ENCODE results near the gene CTNND1. TPM values are rescaled to one million over a fixed set of nuclear protein-coding genes. Genes with fewer than 3 reads are reported as not detected.

The CTNND1 gene
- total RNA-seq, 2 experiments from 2014 or later, result 5.5 to 8.5 TPM

DNA sequence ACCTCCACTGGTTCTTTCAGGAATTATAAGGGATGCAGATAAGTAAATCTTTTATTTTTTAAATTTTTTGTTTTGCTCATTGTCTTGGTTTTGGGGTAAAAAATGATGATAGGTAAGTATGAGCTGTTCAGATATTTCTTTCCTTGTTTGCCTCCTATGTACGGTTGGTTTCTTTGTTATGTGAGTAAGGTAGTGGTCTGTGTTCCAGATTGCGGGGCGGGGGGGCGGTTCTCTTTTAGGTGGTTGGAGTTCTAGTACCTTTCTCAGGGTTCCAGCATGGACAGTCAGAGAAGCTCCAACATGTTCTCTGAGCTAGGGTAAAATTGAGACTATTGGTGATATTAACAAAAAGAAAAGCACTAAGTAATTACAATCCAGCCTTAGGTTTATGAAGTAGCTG lies 2.4 kb downstream of the CTNND1 start:
- Mint-ChIP-seq H3K27me3 (ENCODE audit: low read depth) (no peaks in the 10 kb centered on the region), H3K27ac (no peak overlapping the region), H3K9me3 (no peaks in the 10 kb centered on the region), H3K4me3 (no peak overlapping the region), H3K36me3 (ENCODE audit: low read depth) (peaks cover 3% of the 10 kb centered on the region), H3K4me1 (ENCODE audit: low read depth) (peaks cover 29% of the 10 kb centered on the region)
- DNase-seq, result no peak
- intact Hi-C loops (cut with micrococcal nuclease), result loop anchor here (5.0 kb wide), 1 partner anchor 758 kb away; no protein-coding TSS in a partner anchor
- CTCF ChIA-PET, result interaction anchor here (0.6 to 2.6 kb wide), 4 partner anchors 18 to 112 kb away, joined by 3 to 15 read pairs (median 4); no protein-coding TSS in a partner anchor

DNA sequence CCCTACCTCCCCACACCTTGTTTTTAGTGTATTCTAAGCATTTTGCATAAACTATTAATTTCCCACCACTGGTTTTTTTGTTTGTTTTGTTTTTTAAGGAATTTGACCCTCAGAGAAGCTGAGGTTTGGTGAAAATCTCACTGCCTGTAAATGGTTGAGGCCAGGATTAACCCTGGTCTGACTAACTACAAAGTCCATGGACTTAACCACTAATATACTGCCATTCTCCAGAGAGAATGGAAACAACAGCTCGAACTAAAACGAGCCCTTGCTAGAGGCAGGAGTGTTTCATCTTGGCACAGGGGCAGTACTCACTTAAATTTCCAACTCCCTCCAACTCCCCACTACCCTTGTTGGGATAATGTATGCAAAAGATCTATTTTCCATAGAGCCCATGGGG lies 3.0 kb downstream of the CTNND1 start:
- peaks cover 25% of the 10 kb centered on the region for H3K4me1 Mint-ChIP-seq (ENCODE audit: low read depth)
- CTCF ChIA-PET, result interaction anchor here (0.6 to 2.6 kb wide), 3 partner anchors 17 to 36 kb away, joined by 3 to 15 read pairs (median 6); no protein-coding TSS in a partner anchor
- DNase-seq, result no peak
- H3K36me3 Mint-ChIP-seq (ENCODE audit: low read depth), result peaks cover 3% of the 10 kb centered on the region
- intact Hi-C loops (cut with micrococcal nuclease), result loop anchor here (5.0 kb wide), 1 partner anchor 758 kb away; no protein-coding TSS in a partner anchor
- no peak overlapping the region for H3K27ac Mint-ChIP-seq
- no peaks in the 10 kb centered on the region for H3K9me3 Mint-ChIP-seq
- H3K4me3 Mint-ChIP-seq, result no peak overlapping the region
- no peaks in the 10 kb centered on the region for H3K27me3 Mint-ChIP-seq (ENCODE audit: low read depth)

GRCh38 chr11:57764972-57765371 lies 3.4 kb downstream of the CTNND1 start:
- Mint-ChIP-seq H3K36me3 (ENCODE audit: low read depth) (peaks cover 2% of the 10 kb centered on the region), H3K27me3 (ENCODE audit: low read depth) (no peaks in the 10 kb centered on the region), H3K9me3 (no peaks in the 10 kb centered on the region), H3K27ac (no peak overlapping the region), H3K4me3 (no peak overlapping the region), H3K4me1 (ENCODE audit: low read depth) (peaks cover 21% of the 10 kb centered on the region)
- CTCF ChIA-PET, result interaction anchor here (1.0 to 2.6 kb wide), 2 partner anchors 17 to 36 kb away, joined by 3 to 15 read pairs; no protein-coding TSS in a partner anchor
- intact Hi-C loops (cut with micrococcal nuclease), result loop anchor here (5.0 kb wide), 1 partner anchor 757 kb away; no protein-coding TSS in a partner anchor
- DNase-seq, result no peak

- CTCF ChIA-PET, result no interaction called here
- intact Hi-C loops (cut with micrococcal nuclease), result no loop called here
- Mint-ChIP-seq H3K4me3 (no peak overlapping the region), H3K36me3 (ENCODE audit: low read depth) (no peaks in the 10 kb centered on the region), H3K9me3 (no peaks in the 10 kb centered on the region), H3K27ac (no peak overlapping the region), H3K27me3 (ENCODE audit: low read depth) (no peaks in the 10 kb centered on the region), H3K4me1 (ENCODE audit: low read depth) (no peaks in the 10 kb centered on the region)
- DNase-seq, result no peak
Observed at GRCh38 chr11:57770793-57771192, 9.2 kb downstream of the CTNND1 start.

DNA sequence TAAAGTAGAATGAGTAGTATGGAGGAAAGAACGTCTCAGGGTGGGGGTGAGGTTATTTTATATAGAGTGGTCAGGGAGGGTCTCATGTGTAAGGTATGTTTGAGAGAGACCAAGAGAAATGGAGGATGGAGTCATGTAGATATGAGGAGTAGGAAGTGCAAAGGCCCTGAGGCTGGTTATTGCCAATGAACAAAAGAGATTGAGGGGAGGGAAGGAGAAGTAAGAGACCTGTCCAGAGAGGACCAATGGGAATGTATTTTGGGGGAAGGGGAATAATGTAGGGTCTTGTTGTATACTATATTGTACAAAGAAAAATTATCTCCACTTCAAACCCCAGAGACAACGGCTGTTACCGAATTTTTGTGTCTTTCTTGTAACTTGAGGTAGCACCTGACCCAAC lies 9.8 kb downstream of the CTNND1 start:
- Mint-ChIP-seq H3K4me1 (ENCODE audit: low read depth) (no peaks in the 10 kb centered on the region), H3K27ac (no peak overlapping the region), H3K36me3 (ENCODE audit: low read depth) (no peaks in the 10 kb centered on the region), H3K9me3 (no peaks in the 10 kb centered on the region), H3K27me3 (ENCODE audit: low read depth) (no peaks in the 10 kb centered on the region), H3K4me3 (no peak overlapping the region)
- no peak for DNase-seq
- intact Hi-C loops (cut with micrococcal nuclease), result no loop called here
- CTCF ChIA-PET, result interaction anchor here (1.7 kb wide), 1 partner anchor 29 kb away, joined by 6 read pairs; no protein-coding TSS in a partner anchor

GRCh38 chr11:57772562-57772961 lies 11.0 kb downstream of the CTNND1 start:
- H3K4me3 Mint-ChIP-seq, result no peak overlapping the region
- no peaks in the 10 kb centered on the region for H3K4me1 Mint-ChIP-seq (ENCODE audit: low read depth)
- H3K27me3 Mint-ChIP-seq (ENCODE audit: low read depth), result no peaks in the 10 kb centered on the region
- no peaks in the 10 kb centered on the region for H3K9me3 Mint-ChIP-seq
- DNase-seq, result no peak
- CTCF ChIA-PET, result interaction anchor here (1.7 kb wide), 1 partner anchor 28 kb away, joined by 6 read pairs; no protein-coding TSS in a partner anchor
- no peaks in the 10 kb centered on the region for H3K36me3 Mint-ChIP-seq (ENCODE audit: low read depth)
- H3K27ac Mint-ChIP-seq, result no peak overlapping the region
- intact Hi-C loops (cut with micrococcal nuclease), result no loop called here

- no peak for DNase-seq
- Mint-ChIP-seq H3K27me3 (ENCODE audit: low read depth) (no peaks in the 10 kb centered on the region), H3K4me1 (ENCODE audit: low read depth) (peaks cover 2% of the 10 kb centered on the region), H3K36me3 (ENCODE audit: low read depth) (no peaks in the 10 kb centered on the region), H3K4me3 (no peak overlapping the region), H3K9me3 (no peaks in the 10 kb centered on the region), H3K27ac (no peak overlapping the region)
- CTCF ChIA-PET, result no interaction called here
- intact Hi-C loops (cut with micrococcal nuclease), result no loop called here
Observed at GRCh38 chr11:57773026-57773598, 11.5 kb downstream of the CTNND1 start.

- H3K36me3 Mint-ChIP-seq (ENCODE audit: low read depth), result no peaks in the 10 kb centered on the region
- H3K4me3 Mint-ChIP-seq, result no peak overlapping the region
- CTCF ChIA-PET, result interaction anchor here (0.6 kb wide), 1 partner anchor 8 kb away, joined by 3 read pairs; no protein-coding TSS in a partner anchor
- intact Hi-C loops (cut with micrococcal nuclease), result no loop called here
- DNase-seq, result no peak
- no peaks in the 10 kb centered on the region for H3K9me3 Mint-ChIP-seq
- H3K27ac Mint-ChIP-seq, result no peak overlapping the region
- H3K4me1 Mint-ChIP-seq (ENCODE audit: low read depth), result peaks cover 15% of the 10 kb centered on the region
- no peaks in the 10 kb centered on the region for H3K27me3 Mint-ChIP-seq (ENCODE audit: low read depth)
Observed at GRCh38 chr11:57775491-57775890, 13.9 kb downstream of the CTNND1 start.

DNA sequence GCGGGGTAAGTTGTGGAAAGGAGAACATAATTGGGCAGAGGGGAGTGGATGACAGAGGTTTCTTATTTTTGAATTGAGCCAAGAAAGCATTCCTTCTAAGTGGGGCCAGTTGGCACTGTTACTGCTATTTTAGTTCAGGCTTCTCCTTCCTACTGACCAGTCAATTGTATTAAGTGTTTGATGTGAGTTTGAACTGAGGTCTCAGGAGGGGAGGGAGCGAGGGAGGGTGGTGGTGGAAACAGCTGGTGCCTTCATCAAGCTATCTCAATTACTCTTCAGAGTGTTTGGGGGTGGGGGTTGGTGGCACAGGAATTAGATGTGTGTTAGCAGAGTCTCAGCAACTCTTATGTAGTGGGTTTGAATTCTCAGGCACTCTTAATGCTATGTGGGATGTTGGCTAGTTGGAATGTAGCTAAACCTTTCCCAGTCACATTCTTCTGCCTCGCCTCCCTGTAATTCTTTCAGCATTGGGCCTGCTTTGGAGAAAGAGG lies 14.5 kb downstream of the CTNND1 start:
- Mint-ChIP-seq H3K36me3 (ENCODE audit: low read depth) (no peaks in the 10 kb centered on the region), H3K9me3 (no peaks in the 10 kb centered on the region), H3K27me3 (ENCODE audit: low read depth) (no peaks in the 10 kb centered on the region), H3K27ac (no peak overlapping the region), H3K4me1 (ENCODE audit: low read depth) (peaks cover 17% of the 10 kb centered on the region), H3K4me3 (no peak overlapping the region)
- intact Hi-C loops (cut with micrococcal nuclease), result no loop called here
- DNase-seq, result no peak
- CTCF ChIA-PET, result interaction anchor here (0.6 kb wide), 1 partner anchor 9 kb away, joined by 3 read pairs; no protein-coding TSS in a partner anchor

- Mint-ChIP-seq H3K27me3 (ENCODE audit: low read depth) (no peaks in the 10 kb centered on the region), H3K9me3 (no peaks in the 10 kb centered on the region), H3K4me3 (no peak overlapping the region), H3K27ac (no peak overlapping the region), H3K4me1 (ENCODE audit: low read depth) (peaks cover 23% of the 10 kb centered on the region), H3K36me3 (ENCODE audit: low read depth) (no peaks in the 10 kb centered on the region)
- intact Hi-C loops (cut with micrococcal nuclease), result no loop called here
- CTCF ChIA-PET, result interaction anchor here (0.5 kb wide), 1 partner anchor 23 kb away, joined by 3 read pairs; no protein-coding TSS in a partner anchor
- no peak for DNase-seq
Observed at GRCh38 chr11:57776577-57777210, 15.1 kb downstream of the CTNND1 start.

GRCh38 chr11:57777969-57778317 lies 16.3 kb downstream of the CTNND1 start:
- CTCF ChIA-PET, result interaction anchor here (0.6 to 1.6 kb wide), 2 partner anchors 23 to 54 kb away, joined by 3 to 11 read pairs; no protein-coding TSS in a partner anchor
- peaks cover 25% of the 10 kb centered on the region for H3K4me1 Mint-ChIP-seq (ENCODE audit: low read depth)
- H3K27me3 Mint-ChIP-seq (ENCODE audit: low read depth), result no peaks in the 10 kb centered on the region
- H3K9me3 Mint-ChIP-seq, result no peaks in the 10 kb centered on the region
- no peak overlapping the region for H3K4me3 Mint-ChIP-seq
- intact Hi-C loops (cut with micrococcal nuclease), result no loop called here
- no peaks in the 10 kb centered on the region for H3K36me3 Mint-ChIP-seq (ENCODE audit: low read depth)
- DNase-seq, result no peak
- H3K27ac Mint-ChIP-seq, result no peak overlapping the region

DNA sequence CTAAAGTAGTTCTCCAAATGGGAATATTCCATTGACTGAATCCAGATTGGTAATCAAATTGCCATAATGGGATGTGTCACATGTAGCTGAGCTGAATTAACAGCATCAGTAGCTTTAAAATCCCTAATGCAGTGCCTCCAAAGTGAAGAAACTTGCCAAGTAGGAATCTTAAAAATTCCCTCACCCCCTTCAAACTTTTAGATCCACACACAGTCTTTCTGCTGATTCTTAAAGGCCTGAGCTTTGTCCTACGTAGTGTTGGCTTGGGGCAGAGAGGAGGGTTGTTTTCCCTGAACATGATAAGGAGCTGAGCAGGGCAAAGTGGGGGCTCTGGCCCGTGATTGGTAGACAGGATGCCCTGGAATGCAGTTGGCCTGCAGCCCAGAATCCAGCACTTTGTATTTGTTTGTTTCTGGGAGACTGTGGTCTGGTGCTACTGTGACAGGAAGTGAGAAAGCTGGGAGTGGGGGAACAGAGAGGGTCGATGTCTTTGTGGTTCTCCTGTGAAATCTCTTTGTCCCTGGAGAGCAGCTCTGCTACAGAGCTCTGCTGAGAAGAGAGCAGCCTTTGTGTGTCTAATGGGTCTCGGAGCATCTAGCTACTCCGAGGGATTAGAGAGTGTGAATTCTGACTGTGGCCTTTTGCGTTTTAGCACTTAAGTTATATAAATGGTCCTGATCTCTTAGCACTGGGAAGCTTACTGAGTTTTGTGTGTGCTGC lies 16.9 kb downstream of the CTNND1 start:
- no peak overlapping the region for H3K4me3 Mint-ChIP-seq
- no peaks in the 10 kb centered on the region for H3K36me3 Mint-ChIP-seq (ENCODE audit: low read depth)
- peaks cover 25% of the 10 kb centered on the region for H3K4me1 Mint-ChIP-seq (ENCODE audit: low read depth)
- CTCF ChIA-PET, result interaction anchor here (0.6 to 1.6 kb wide), 4 partner anchors 19 to 746 kb away, joined by 3 to 11 read pairs (median 3); no protein-coding TSS in a partner anchor
- intact Hi-C loops (cut with micrococcal nuclease), result no loop called here
- DNase-seq, result no peak
- no peak overlapping the region for H3K27ac Mint-ChIP-seq
- no peaks in the 10 kb centered on the region for H3K27me3 Mint-ChIP-seq (ENCODE audit: low read depth)
- H3K9me3 Mint-ChIP-seq, result no peaks in the 10 kb centered on the region
